Glomerular visceral epithelial cell (primary cell): ENCODE data around the gene ANHX.
A peak's percentile ranks its signal among the peaks of the same experiment; 100 is the strongest.

Experiments used
- DNase-seq: peaks from one replicate; pipeline ENCODE4 v3.0.0-alpha.2; 2016; ENCODE audit errors: extremely low spot score

Gene ANHX

GRCh38 chr12:133203344-133204263 is 32.1 kb downstream of the ANHX start:
- DNase-seq, result no peak

GRCh38 chr12:133202493-133203343 is 33.0 kb downstream of the ANHX start:
- no peak for DNase-seq

GRCh38 chr12:133201888-133202287 is 33.8 kb downstream of the ANHX start:
- DNase-seq, result no peak

GRCh38 chr12:133192847-133193246 is 42.8 kb downstream of the ANHX start:
- DNase-seq, result no peak

GRCh38 chr12:133190176-133190575 is 45.5 kb downstream of the ANHX start:
- no peak for DNase-seq

- DNase-seq, result peak; percentile 83
These were observed 54.3 kb downstream of the ANHX start, which contains the start of gene ZNF268 for GRCh38 chr12:133181238-133181959. Gene ZNF268 (plus strand): TSS chr12:133181495. CDS start chr12:133181998, 503 bp downstream.

GRCh38 chr12:133180669-133181068 is 55.0 kb downstream of the ANHX start:
- DNase-seq, result no peak

GRCh38 chr12:133174901-133175300 is 60.8 kb downstream of the ANHX start:
- DNase-seq, result no peak

GRCh38 chr12:133172491-133172890 is 63.2 kb downstream of the ANHX start:
- DNase-seq, result no peak
